Endodermal cell (in vitro differentiated cells): ENCODE measurements around the gene LRRK1. TPM values are rescaled to one million over a fixed set of nuclear protein-coding genes. Genes with fewer than 3 reads are reported as not detected.
A peak's percentile ranks its signal among the peaks of the same experiment; 100 is the strongest.

Source experiments
- DNase-seq: peaks from one replicate; pipeline ENCODE4 v3.0.0-alpha.2; 2017
- H3K27ac ChIP-seq: 2 replicates; pipeline ENCODE4 v1.5.1; 2013; ENCODE audit warnings: mild to moderate bottlenecking, low read depth, low read length, moderate library complexity
- H3K27me3 ChIP-seq: 2 replicates; pipeline ENCODE4 v1.6.1; 2013; ENCODE audit warnings: mild to moderate bottlenecking, low read length, moderate library complexity; ENCODE audit not compliant: insufficient read depth, control insufficient read depth, poor library complexity, severe bottlenecking
- H3K36me3 ChIP-seq: 2 replicates; pipeline ENCODE4 v1.7.0; 2013; ENCODE audit warnings: mild to moderate bottlenecking, low read length, moderate library complexity; ENCODE audit not compliant: control insufficient read depth, insufficient read depth
- H3K4me1 ChIP-seq: one replicate; pipeline ENCODE4 v1.7.0; 2013; ENCODE audit warnings: low read length; ENCODE audit not compliant: control insufficient read depth, insufficient read depth
- H3K4me3 ChIP-seq: 2 replicates; pipeline ENCODE4 v1.5.1; 2013; ENCODE audit warnings: mild to moderate bottlenecking, low read length, moderate library complexity
- H3K9ac ChIP-seq: 2 replicates; pipeline ENCODE4 v1.6.1; 2013; ENCODE audit warnings: mild to moderate bottlenecking, low read length, moderate library complexity; ENCODE audit not compliant: poor library complexity, severe bottlenecking; ENCODE audit errors: extremely low read depth
- H3K9me3 ChIP-seq: 2 replicates; pipeline ENCODE4 v1.6.1; 2013; ENCODE audit warnings: mild to moderate bottlenecking, low read length, moderate library complexity; ENCODE audit not compliant: control insufficient read depth
- H3K27ac Mint-ChIP-seq: 2 replicates; pipeline ENCODE4 v1.8.0; 2020; ENCODE audit warnings: mixed read lengths
- H3K27me3 Mint-ChIP-seq: 2 replicates; pipeline ENCODE4 v1.8.0; 2021; ENCODE audit warnings: mild to moderate bottlenecking, mixed read lengths; ENCODE audit not compliant: insufficient read depth
- H3K36me3 Mint-ChIP-seq: 2 replicates; pipeline ENCODE4 v1.8.0; 2020; ENCODE audit warnings: low read depth, mixed read lengths
- H3K4me1 Mint-ChIP-seq: 2 replicates; pipeline ENCODE4 v1.8.0; 2020; ENCODE audit warnings: mixed read lengths
- H3K4me3 Mint-ChIP-seq: 2 replicates; pipeline ENCODE4 v1.8.0; 2020; ENCODE audit warnings: mild to moderate bottlenecking, moderate library complexity, mixed read lengths
- H3K9me3 Mint-ChIP-seq: 2 replicates; pipeline ENCODE4 v1.8.0; 2020; ENCODE audit warnings: mild to moderate bottlenecking, mixed read lengths
- WGBS, 2 experiments: methylation state at CpG; one replicate each; pipeline versions ENCODE4 v1.1.5 to v1.1.7; 2013; ENCODE audit warnings: missing lambda C conversion rate in 2 of 2, mixed read lengths in 1 of 2; ENCODE audit not compliant: insufficient coverage in 1 of 2, insufficient read length in 1 of 2; 5-methylcytosine and 5-hydroxymethylcytosine counted together
- total RNA-seq, 2 donors: library from RNA; stranded (reverse); fragmentation: NEBNext Ultra II Directional in 1 of 2; extraction: Animal tissue kit (Norgen Biotek cat#: 25700) in 1 of 2; gene quantifications; 2 replicates in 1 of 2; 3 replicates in 1 of 2; pipeline ENCODE4 v1.2.1, GENCODE V29; 2021
- TF ChIP-seq, protein P1 (sequence below): fragments of 200-600 bp; sonication (generic); conservative IDR thresholded peaks from 2 replicates; pipeline ENCODE4 v1.5.0; 2021; ENCODE audit warnings: antibody characterized with exemption, mild to moderate bottlenecking

The LRRK1 gene
- total RNA-seq, 2 donors from 2014 or later, result 2.7 to 5.1 TPM

DNA sequence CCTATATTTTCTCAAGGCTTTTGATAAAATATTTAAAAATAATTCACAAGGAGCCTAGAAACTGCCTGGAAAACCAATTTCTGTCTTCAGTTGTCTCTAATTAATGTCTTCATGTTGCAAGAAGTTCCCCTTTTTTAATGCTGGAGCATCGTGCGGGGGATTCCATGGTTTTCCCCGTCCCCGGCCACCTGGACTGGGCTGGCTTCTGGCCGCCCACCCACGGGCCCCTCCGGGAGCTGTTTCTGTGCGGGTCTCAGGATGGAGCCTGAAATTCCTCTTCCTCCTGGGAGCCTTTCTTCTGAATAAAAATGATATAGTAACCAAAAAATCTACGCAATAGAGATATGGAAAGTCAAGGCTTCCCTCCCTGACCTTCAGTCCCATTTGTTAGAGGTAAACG lies 8.1 kb upstream of the LRRK1 start:
- WGBS, 2 experiments, result 91 to 96% methylated on average over 6 to 10 of the region's 10 CpGs
- Histone ChIP-seq H3K27me3 (no peaks in the 10 kb centered on the region), H3K9me3 (peaks cover 12% of the 10 kb centered on the region), H3K4me1 (no peaks in the 10 kb centered on the region), H3K4me3 (no peak overlapping the region), H3K27ac (no peak overlapping the region), H3K36me3 (peaks cover 25% of the 10 kb centered on the region), H3K9ac (no peak overlapping the region)
- Mint-ChIP-seq H3K27ac (no peak overlapping the region), H3K4me1 (no peaks in the 10 kb centered on the region), H3K9me3 (peaks cover 6% of the 10 kb centered on the region), H3K4me3 (no peak overlapping the region), H3K27me3 (no peaks in the 10 kb centered on the region), H3K36me3 (peaks cover 18% of the 10 kb centered on the region)
- TF ChIP-seq, protein P1, sequence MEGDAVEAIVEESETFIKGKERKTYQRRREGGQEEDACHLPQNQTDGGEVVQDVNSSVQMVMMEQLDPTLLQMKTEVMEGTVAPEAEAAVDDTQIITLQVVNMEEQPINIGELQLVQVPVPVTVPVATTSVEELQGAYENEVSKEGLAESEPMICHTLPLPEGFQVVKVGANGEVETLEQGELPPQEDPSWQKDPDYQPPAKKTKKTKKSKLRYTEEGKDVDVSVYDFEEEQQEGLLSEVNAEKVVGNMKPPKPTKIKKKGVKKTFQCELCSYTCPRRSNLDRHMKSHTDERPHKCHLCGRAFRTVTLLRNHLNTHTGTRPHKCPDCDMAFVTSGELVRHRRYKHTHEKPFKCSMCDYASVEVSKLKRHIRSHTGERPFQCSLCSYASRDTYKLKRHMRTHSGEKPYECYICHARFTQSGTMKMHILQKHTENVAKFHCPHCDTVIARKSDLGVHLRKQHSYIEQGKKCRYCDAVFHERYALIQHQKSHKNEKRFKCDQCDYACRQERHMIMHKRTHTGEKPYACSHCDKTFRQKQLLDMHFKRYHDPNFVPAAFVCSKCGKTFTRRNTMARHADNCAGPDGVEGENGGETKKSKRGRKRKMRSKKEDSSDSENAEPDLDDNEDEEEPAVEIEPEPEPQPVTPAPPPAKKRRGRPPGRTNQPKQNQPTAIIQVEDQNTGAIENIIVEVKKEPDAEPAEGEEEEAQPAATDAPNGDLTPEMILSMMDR, result no peak
- DNase-seq, result peak; percentile 9

DNA sequence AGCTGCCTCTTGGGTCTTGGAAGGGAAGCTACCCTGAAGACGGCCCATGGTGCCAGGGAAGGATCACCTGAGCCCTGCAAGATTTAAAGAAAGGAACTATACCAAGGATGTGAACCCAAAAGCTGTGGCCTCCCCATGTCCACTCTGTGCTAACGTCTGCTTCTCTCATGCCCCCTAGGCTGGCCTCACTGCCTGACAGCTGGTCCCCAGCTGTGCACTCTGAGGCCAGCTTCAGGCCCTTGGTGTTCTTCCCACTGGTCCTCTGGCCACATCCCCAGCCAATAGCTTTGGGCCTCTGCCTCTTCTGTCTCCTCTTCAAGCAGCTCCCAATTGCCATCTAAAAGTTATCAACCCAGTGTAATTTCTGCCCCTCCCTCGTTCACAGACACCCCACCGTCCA lies 5.2 kb upstream of the LRRK1 start:
- TF ChIP-seq, protein P1, result no peak
- H3K4me3 ChIP-seq, result no peak overlapping the region
- DNase-seq, result peak; percentile 26

DNA sequence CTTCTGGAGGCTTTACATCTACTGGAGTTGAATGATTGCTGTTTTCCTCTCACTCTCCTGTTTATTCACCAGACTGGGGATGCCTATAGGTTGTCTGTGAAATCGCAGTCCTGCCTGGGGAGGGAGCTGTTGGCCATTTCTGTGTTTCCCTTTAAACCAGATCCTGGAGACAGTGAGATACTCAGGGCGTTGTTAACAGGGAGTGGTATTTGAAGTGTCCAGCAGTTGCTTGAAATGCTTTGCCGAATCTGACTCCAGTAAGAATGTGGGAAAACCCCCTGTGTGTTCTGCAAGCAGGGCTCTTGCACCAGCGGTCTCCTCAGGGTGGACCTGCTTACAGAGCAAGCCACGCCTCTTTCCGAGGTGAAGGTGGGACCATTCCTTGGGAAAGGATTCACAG lies 4.3 kb upstream of the LRRK1 start:
- peaks cover 25% of the 10 kb centered on the region for H3K27me3 Mint-ChIP-seq
- H3K36me3 ChIP-seq, result peaks cover 12% of the 10 kb centered on the region
- no peak overlapping the region for H3K27ac ChIP-seq
- no peak overlapping the region for H3K4me3 Mint-ChIP-seq
- peaks cover 12% of the 10 kb centered on the region for H3K9me3 ChIP-seq
- no peaks in the 10 kb centered on the region for H3K4me1 ChIP-seq
- peaks cover 18% of the 10 kb centered on the region for H3K36me3 Mint-ChIP-seq
- H3K27me3 ChIP-seq, result peaks cover 28% of the 10 kb centered on the region
- no peak overlapping the region for H3K4me3 ChIP-seq
- no peak overlapping the region for H3K27ac Mint-ChIP-seq
- H3K9me3 Mint-ChIP-seq, result peaks cover 6% of the 10 kb centered on the region
- DNase-seq, result peak; percentile 76
- no peak overlapping the region for H3K9ac ChIP-seq
- WGBS, 2 experiments, result 71 to 80% methylated on average over 4 to 6 of the region's 6 CpGs
- peaks cover 5% of the 10 kb centered on the region for H3K4me1 Mint-ChIP-seq
- TF ChIP-seq, protein P1, result peak; percentile 68

More for the DNA sequence above, 5.2 kb upstream of the LRRK1 start:
- WGBS, 2 experiments, result 71 to 95% methylated on average over 4 of the region's 4 CpGs
- Histone ChIP-seq H3K9me3 (peaks cover 12% of the 10 kb centered on the region), H3K9ac (no peak overlapping the region), H3K27me3 (peaks cover 22% of the 10 kb centered on the region), H3K27ac (no peak overlapping the region), H3K4me1 (no peaks in the 10 kb centered on the region), H3K36me3 (peaks cover 12% of the 10 kb centered on the region)
- H3K4me1 Mint-ChIP-seq, result peaks cover 5% of the 10 kb centered on the region
- no peak overlapping the region for H3K4me3 Mint-ChIP-seq
- no peak overlapping the region for H3K27ac Mint-ChIP-seq
- H3K9me3 Mint-ChIP-seq, result peaks cover 6% of the 10 kb centered on the region
- peaks cover 22% of the 10 kb centered on the region for H3K27me3 Mint-ChIP-seq
- peaks cover 18% of the 10 kb centered on the region for H3K36me3 Mint-ChIP-seq
